Measurements from ENCODE around the gene DDR1.

DDR1 gene

GRCh38 chr6:30877419-30878262, 6.7 kb upstream of the DDR1 start:
- DNase-seq (ENCODE audit: low read depth) = peak; percentile 61
- H3K4me3 ChIP-seq (ENCODE audit: low read depth, low read length) = peak overlapping the region; percentile 26

DNA sequence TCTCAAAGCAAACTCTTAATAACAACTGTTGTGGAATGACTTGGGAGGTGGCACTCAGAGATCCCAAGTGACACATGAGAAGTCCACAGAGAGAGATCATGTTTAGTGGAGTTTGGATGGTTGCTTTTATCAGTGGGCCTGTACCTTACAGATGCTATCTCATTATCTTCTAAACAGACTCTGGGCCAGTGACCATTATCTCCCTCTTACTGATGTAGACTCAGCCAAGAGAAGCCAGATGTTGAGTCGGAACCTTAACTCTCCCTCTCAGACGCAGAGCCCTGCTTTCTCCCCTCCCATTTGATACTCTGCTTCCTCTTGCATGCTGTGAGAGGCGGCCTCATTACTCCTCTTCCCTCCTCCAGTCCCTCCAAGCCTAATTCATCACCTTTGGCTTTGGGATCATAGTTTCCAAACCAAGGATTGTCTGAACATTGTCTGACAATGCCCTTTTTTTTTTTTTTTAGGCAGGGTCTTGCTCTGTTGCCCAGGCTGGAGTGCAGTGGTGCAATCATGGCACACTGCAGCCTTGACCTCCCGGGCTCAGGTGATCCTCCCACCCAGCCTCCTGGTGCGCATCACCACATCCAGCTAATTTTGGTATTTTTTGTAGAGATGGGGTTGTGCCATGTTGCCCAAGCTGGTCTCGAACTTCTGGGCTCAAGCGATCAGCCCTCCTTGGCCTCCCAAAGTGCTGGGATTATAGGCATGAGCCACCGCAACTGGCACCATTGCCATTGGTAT, 4.5 kb upstream of the DDR1 start:
- DNase-seq (ENCODE audit: low read depth) = no peak
- no peak overlapping the region for H3K4me3 ChIP-seq (ENCODE audit: low read depth, low read length)

DNA sequence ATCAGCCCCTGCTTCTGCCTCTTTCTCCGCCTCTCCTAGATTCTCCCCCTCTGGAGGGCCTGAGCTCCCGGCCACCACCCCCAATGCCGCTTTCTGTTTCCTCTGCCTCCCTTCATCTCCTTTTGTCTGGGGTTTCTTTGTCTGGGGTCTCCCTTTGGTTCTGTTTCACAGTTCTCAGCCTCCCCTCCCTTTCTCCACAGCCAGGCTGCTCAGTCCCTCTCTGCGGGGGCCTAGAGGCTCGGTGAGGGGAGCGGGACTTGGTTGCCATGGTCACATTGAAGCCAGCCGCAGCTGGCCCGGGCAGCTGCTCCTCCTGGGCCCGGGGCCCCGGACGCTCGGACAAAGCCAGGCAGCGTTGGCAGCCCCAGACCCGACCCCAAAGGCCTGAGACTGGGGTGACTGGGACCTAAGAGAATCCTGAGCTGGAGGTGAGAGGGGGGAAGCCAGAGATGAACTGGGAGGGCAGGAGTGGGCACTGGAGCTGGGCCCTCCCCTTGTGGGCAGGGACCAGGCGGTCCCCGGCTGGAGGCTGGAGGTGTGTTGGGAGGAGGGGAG, 3.5 kb upstream of the DDR1 start:
- no peak for DNase-seq (ENCODE audit: low read depth)

GRCh38 chr6:30881392-30882203, 2.7 kb upstream of the DDR1 start:
- peak overlapping the region; percentile 34 for H3K4me3 ChIP-seq (ENCODE audit: low read depth, low read length)
- DNase-seq (ENCODE audit: low read depth) = peak; percentile 36

More for the DNA sequence above, 3.5 kb upstream of the DDR1 start:
- H3K4me3 ChIP-seq (ENCODE audit: low read depth, low read length) = peak overlapping the region; percentile 34

GRCh38 chr6:30882204-30882758, 2.0 kb upstream of the DDR1 start:
- DNase-seq (ENCODE audit: low read depth) = no peak
- H3K4me3 ChIP-seq (ENCODE audit: low read depth, low read length) = peak overlapping the region; percentile 16

DNA sequence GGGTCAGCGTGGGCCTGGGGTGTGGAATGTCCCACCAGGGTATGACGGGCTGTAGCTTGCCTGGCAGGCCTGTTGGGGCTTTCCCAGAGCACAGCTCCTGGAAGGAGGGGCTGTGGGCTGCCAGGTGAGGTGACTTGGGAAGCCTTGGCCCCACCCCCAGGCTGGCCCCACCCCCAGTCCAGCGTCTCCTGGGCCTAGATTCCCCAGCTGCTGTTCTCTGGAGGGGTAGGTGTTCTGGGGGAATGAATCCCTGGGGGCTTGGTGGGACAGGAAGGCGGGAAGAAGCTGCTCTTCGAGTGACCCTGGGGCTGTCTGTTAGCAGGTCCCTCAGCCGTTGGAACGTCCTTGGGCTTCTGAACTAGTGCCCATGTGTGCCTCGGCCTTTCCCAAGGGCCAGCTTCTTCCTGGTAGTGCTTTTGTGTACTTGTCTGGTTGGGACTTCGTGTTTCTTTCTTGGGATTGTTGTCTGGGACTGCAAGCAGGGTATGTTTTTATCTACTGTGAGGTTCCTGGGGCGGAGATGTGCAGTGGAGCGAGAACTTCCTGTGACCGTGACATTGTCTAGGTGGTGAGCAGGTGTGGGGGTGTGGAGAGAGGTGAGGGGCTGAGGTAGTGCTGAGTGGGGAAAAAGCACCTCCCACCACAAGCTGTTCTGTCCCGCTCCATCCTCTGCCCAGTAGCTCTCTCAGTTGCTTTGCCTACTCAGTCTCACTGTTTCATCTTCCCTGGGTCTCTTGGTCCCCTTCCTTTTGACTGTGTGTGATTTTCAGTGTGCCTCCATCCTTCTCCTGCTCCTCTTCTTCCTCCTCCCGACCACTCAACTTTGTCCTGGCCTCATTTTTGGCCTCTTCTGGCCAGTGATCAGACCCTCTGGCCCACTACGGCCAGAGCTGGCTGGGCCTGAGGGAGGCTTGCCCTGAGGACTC, 1.3 kb upstream of the DDR1 start:
- peak overlapping the region; percentile 76 for H3K4me3 ChIP-seq (ENCODE audit: low read depth, low read length)
- DNase-seq (ENCODE audit: low read depth) = no peak

DNA sequence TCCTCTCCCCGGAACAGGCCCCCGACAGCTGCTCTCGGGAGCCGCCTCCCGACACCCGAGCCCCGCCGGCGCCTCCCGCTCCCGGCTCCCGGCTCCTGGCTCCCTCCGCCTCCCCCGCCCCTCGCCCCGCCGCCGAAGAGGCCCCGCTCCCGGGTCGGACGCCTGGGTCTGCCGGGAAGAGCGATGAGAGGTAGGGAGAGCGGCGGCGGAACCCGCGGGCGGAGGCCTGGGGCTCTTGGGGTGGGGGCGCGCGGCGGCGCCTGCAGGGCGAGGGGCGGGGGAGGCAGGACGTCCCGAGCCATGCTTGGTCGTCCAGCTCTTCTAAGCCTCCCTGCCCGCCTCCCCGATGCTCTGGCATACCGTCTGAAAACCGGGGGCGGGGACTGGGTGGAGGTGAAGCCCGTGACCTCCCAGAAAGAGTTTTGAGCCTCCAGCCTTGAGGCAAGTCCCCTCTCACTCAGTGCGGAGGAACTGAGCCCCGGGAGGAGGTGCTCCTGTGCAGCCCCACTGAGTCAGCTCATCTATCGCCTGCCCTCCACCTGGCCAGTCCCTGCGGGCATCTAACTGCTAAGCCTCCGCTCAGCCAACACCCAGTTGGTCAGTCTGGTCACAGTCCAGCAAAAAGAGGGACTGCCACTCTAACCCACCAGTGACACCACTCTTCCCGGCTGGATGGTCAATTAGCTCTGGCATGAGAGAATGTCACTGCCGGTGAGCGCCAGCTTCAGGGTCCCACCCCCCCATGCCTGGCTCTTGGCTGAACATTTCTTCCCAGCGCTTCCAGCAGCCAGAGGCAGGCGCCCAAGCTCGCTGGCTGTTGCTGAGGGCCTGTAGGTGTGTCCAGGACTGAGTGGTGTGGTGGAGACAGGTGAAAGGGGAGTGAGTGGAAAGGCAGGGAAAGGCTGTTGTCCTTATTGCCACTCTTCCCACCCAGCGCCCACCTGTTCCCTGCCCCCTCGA, 482 bp downstream of the DDR1 start:
- DNase-seq (ENCODE audit: low read depth) = no peak
- peak overlapping the region; percentile 76 for H3K4me3 ChIP-seq (ENCODE audit: low read depth, low read length)

- DNase-seq (ENCODE audit: low read depth) = no peak
- peak overlapping the region; percentile 76 for H3K4me3 ChIP-seq (ENCODE audit: low read depth, low read length)
Measured at GRCh38 chr6:30885481-30885998, 1.2 kb downstream of the DDR1 start.

DNA sequence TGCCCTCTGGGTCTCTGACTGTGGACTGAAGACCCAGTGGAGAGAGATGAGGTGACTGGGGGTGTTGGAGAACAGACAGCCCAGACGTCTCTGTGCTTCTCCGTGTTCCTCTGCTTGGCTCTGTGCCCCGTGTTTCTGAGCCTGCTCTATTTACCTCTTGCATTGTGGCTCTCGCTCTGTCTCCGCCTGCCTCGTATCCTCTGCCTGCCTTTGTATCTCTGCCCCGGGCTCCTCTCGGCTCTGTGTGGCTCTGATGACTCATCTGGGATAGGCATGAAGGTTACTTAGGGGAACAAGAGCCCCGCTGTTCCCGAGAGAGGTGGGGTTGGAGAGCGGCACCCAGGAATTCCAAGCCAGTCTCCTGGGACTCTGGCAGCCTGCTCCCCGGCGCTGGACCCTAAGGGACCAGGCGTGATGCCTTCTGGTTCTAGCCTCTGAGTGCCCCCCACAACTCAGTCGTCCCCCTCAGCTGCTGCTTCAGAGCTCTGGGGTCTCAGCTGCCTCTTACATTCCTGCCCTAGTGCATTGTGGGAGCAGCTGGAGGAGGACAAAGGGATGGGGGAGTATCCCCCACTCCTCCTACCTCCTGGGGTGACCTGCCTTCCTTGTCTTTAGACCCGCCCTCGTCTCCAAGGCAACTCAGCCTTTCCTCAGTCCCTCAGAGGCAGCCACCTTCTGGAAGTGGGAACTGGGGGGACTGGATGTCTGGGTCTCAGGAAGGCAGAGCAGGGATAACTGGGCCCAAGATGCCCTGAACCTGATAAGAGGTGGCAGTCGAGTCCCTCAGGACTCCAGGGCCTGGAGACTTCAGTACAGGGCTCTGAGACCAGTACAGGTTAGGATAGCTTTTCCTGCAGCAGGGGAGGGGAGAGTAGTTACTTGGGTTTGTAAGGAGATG, 1.9 kb downstream of the DDR1 start:
- peak overlapping the region; percentile 76 for H3K4me3 ChIP-seq (ENCODE audit: low read depth, low read length)
- peak; percentile 40 for DNase-seq (ENCODE audit: low read depth)

- no peak overlapping the region for H3K4me3 ChIP-seq (ENCODE audit: low read depth, low read length)
Measured at GRCh38 chr6:30886897-30887255, 2.6 kb downstream of the DDR1 start.

DNA sequence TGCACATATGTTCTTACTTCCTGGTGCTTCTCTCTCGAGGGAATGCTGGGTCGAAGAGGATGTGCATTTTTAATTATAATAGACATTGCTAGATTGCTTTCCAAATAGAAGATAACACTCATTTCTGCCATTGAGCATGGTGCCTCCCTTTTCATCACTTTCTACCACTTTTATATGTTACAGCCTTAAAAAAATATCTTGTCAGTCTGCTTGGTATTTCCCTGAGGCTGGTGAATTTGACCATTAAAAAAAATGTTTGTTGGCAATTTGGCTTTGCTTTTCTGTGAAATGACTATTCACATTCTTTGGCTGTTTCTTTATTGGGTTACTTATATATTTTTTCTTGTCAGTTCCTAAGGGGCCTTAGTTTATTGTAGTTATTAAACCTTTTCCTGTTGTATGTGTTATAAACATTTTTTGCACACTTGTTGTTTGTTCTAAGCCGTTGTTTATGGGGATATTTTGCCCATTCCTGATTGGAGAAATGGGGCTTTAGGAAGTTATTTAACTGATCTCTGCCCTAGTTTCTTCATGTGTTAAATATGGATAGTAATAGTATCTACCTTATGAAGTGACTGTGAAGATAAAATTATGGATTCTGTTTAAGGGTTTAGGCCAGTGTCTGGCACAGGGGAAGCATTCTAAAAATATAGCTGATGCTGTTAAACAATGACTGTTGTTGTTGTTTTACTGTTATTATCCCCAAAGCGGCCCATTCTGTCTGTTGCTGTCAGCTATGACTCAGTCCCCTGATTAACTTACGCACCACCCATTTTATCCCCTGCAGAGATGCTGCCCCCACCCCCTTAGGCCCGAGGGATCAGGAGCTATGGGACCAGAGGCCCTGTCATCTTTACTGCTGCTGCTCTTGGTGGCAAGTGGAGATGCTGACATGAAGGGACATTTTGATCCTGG, 3.8 kb downstream of the DDR1 start:
- no peak overlapping the region for H3K4me3 ChIP-seq (ENCODE audit: low read depth, low read length)
- no peak for DNase-seq (ENCODE audit: low read depth)

More at GRCh38 chr6:30886897-30887255, 2.6 kb downstream of the DDR1 start:
- no peak for DNase-seq (ENCODE audit: low read depth)

GRCh38 chr6:30888816-30889495, 4.6 kb downstream of the DDR1 start:
- no peak for DNase-seq (ENCODE audit: low read depth)

DNA sequence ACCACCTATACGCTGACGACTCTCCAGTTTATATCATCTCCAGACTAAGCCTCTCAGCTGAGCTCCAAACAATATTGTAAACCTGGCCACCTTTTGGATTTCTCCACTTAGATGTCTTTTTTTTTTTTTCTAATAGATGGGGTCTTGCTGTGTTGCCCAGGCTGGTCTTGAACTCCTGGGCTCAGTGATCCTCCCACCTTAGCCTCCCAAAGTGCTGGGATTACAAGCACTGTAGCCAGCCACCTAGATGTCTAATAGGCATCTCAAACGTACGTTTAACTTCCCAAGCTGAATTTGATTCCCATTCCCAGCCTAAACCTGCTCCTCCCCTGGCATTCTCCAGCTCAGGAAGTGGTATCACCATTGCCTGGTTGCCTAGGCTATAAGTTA, 5.2 kb downstream of the DDR1 start:
- no peak for DNase-seq (ENCODE audit: low read depth)
- no peak overlapping the region for H3K4me3 ChIP-seq (ENCODE audit: low read depth, low read length)

More at GRCh38 chr6:30888816-30889495, 4.6 kb downstream of the DDR1 start:
- no peak overlapping the region for H3K4me3 ChIP-seq (ENCODE audit: low read depth, low read length)

- no peak overlapping the region for H3K4me3 ChIP-seq (ENCODE audit: low read depth, low read length)
Measured at GRCh38 chr6:30889921-30890645, 5.8 kb downstream of the DDR1 start.

More at GRCh38 chr6:30889921-30890645, 5.8 kb downstream of the DDR1 start:
- DNase-seq (ENCODE audit: low read depth) = no peak
